ENCODE measurements around the gene PLEKHA7. TPM values are rescaled to one million over a fixed set of nuclear protein-coding genes. Genes with fewer than 3 reads are reported as not detected.

Gene PLEKHA7
- total and polyA plus RNA-seq, 2 of the 13 experiments (the other 11 are each of a cell fraction or from before 2014, with no cell fraction given), result 17.5 to 18.7 TPM

DNA sequence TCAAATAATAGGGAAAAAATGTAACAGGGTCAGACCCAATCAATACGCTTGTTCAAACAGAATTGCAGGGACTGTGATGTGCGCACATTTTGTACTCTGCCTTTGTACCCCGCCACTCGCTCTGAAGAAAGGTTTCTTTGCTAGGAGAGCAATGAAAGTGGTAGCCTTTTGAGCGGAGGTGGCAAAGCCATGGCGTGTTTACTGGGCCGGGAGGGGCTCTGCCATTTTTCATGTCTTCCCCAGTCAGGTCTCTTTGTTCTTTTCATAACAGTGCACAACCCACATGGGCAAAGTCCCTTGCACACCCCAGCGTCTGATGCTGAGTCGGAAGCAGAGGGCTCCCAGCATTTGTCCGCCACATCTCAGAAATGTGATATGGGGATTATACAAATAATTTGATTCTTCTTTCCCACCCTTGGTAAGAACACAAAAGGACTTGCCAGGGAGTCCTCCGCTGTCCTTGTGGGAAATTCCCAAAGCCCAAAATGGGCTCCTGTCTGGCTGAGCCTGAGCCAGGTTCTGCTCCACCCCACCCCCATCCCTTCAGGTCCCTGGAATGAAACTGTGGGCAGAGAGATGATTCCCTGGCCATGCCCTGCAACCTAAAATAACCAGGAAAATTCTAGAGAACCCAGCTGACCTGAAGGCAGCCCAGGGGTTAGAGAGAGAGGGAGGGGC is 239.1 kb downstream of the PLEKHA7 start (continued):
- TF ChIP-seq, protein P1, sequence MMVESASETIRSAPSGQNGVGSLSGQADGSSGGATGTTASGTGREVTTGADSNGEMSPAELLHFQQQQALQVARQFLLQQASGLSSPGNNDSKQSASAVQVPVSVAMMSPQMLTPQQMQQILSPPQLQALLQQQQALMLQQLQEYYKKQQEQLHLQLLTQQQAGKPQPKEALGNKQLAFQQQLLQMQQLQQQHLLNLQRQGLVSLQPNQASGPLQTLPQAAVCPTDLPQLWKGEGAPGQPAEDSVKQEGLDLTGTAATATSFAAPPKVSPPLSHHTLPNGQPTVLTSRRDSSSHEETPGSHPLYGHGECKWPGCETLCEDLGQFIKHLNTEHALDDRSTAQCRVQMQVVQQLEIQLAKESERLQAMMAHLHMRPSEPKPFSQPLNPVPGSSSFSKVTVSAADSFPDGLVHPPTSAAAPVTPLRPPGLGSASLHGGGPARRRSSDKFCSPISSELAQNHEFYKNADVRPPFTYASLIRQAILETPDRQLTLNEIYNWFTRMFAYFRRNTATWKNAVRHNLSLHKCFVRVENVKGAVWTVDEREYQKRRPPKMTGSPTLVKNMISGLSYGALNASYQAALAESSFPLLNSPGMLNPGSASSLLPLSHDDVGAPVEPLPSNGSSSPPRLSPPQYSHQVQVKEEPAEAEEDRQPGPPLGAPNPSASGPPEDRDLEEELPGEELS (CRISPR knock-in tag; IDR thresholded peaks at IDR 0.05), result 0 out of 2 replicates have a peak, but pooled peaks have one; percentile 15
- 0 out of 2 replicates have a peak, but pooled peaks have one; percentile 37 for TF ChIP-seq KAT2B (IDR thresholded peaks at IDR 0.05; ENCODE audit: borderline replicate concordance, low read depth, low read length)
- no peak for TF ChIP-seq FIP1L1 (IDR thresholded peaks at IDR 0.05; ENCODE audit: borderline replicate concordance, insufficient read depth, low read depth, low read length)
- TF ChIP-seq, protein P2, sequence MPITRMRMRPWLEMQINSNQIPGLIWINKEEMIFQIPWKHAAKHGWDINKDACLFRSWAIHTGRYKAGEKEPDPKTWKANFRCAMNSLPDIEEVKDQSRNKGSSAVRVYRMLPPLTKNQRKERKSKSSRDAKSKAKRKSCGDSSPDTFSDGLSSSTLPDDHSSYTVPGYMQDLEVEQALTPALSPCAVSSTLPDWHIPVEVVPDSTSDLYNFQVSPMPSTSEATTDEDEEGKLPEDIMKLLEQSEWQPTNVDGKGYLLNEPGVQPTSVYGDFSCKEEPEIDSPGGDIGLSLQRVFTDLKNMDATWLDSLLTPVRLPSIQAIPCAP (CRISPR knock-in tag; IDR thresholded peaks at IDR 0.05; ENCODE audit: low read depth), result no peak
- no peak for TF ChIP-seq SYNCRIP (IDR thresholded peaks at IDR 0.05; ENCODE audit: insufficient read depth, low read depth, low read length)
- peak; percentile 55; the same call in 1 of the 2 replicates for TF ChIP-seq SOX13 (IDR thresholded peaks at IDR 0.05)
- peak in 1 of 2 experiments; percentile 65; a peak in 2 of 4 replicates for TF ChIP-seq SOX13 (CRISPR knock-in tag; conservative IDR thresholded peaks at IDR 0.05 in 1 of 2, IDR thresholded peaks at IDR 0.05 in 1 of 2)
- TF ChIP-seq, protein P3, sequence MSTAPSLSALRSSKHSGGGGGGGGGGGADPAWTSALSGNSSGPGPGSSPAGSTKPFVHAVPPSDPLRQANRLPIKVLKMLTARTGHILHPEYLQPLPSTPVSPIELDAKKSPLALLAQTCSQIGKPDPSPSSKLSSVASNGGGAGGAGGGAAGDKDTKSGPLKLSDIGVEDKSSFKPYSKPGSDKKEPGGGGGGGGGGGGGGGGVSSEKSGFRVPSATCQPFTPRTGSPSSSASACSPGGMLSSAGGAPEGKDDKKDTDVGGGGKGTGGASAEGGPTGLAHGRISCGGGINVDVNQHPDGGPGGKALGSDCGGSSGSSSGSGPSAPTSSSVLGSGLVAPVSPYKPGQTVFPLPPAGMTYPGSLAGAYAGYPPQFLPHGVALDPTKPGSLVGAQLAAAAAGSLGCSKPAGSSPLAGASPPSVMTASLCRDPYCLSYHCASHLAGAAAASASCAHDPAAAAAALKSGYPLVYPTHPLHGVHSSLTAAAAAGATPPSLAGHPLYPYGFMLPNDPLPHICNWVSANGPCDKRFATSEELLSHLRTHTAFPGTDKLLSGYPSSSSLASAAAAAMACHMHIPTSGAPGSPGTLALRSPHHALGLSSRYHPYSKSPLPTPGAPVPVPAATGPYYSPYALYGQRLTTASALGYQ (CRISPR knock-in tag; IDR thresholded peaks at IDR 0.05), result no peak
- no peak for TF ChIP-seq ARNT (IDR thresholded peaks at IDR 0.05)
- TF ChIP-seq JUND (CRISPR knock-in tag; IDR thresholded peaks at IDR 0.05), result no peak
- no peak for TF ChIP-seq ZSCAN25 (CRISPR knock-in tag; IDR thresholded peaks at IDR 0.05)
- TF ChIP-seq ARNTL (CRISPR knock-in tag; IDR thresholded peaks at IDR 0.05), result 0 out of 2 replicates have a peak, but pooled peaks have one; percentile 32
- TF ChIP-seq RNF2 (conservative IDR thresholded peaks at IDR 0.05; ENCODE audit: low read depth), result no peak
- TF ChIP-seq CBX1 (IDR thresholded peaks at IDR 0.05; ENCODE audit: low read depth), result no peak
- no peak for TF ChIP-seq KAT8 (CRISPR knock-in tag; IDR thresholded peaks at IDR 0.05)
- no peak for TF ChIP-seq ZFY (CRISPR knock-in tag; IDR thresholded peaks at IDR 0.05)
- no peak for TF ChIP-seq ZNF546 (CRISPR knock-in tag; conservative IDR thresholded peaks at IDR 0.05)
- no peak for TF ChIP-seq ZNF572 (CRISPR knock-in tag; IDR thresholded peaks at IDR 0.05)
- TF ChIP-seq CBX2 (IDR thresholded peaks at IDR 0.05; ENCODE audit: low read depth, low read length), result no peak
- TF ChIP-seq CBX2 (CRISPR knock-in tag; IDR thresholded peaks at IDR 0.05; ENCODE audit: low read depth), result no peak
- no peak for TF ChIP-seq ZNF24 (IDR thresholded peaks at IDR 0.05)
- TF ChIP-seq HNRNPLL (IDR thresholded peaks at IDR 0.05; ENCODE audit: low read depth, low read length, poor library complexity, severe bottlenecking), result no peak
- no peak for TF ChIP-seq ZNF496 (CRISPR knock-in tag; IDR thresholded peaks at IDR 0.05; ENCODE audit: insufficient replicate concordance)
- TF ChIP-seq, protein P4, sequence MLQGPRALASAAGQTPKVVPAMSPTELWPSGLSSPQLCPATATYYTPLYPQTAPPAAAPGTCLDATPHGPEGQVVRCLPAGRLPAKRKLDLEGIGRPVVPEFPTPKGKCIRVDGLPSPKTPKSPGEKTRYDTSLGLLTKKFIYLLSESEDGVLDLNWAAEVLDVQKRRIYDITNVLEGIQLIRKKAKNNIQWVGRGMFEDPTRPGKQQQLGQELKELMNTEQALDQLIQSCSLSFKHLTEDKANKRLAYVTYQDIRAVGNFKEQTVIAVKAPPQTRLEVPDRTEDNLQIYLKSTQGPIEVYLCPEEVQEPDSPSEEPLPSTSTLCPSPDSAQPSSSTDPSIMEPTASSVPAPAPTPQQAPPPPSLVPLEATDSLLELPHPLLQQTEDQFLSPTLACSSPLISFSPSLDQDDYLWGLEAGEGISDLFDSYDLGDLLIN (CRISPR knock-in tag; IDR thresholded peaks at IDR 0.05; ENCODE audit: borderline replicate concordance), result no peak
- no peak for TF ChIP-seq HDAC2 (CRISPR knock-in tag; IDR thresholded peaks at IDR 0.05)
- TF ChIP-seq ZNF614 (CRISPR knock-in tag; IDR thresholded peaks at IDR 0.05; ENCODE audit: borderline replicate concordance), result no peak
